Activated CD4-positive, alpha-beta T cell treated with anti-CD3 and anti-CD28 coated beads, Interleukin-2, amount 50 U/mL, for 1 hour (primary cell): ENCODE results near the gene AHNAK.
"Not testable (repeated sequence)": the region's sequence is repeated elsewhere in the genome, so short reads cannot be mapped to it uniquely, and the experiment has no call there.

ENCODE experiments used
- DNase-seq: peaks from one replicate; pipeline ENCODE4 v3.0.0-alpha.2; 2020

AHNAK gene

GRCh38 chr11:62534779-62535545 lies 11.6 kb downstream of the AHNAK start:
- no peak for DNase-seq

- no peak for DNase-seq
Observed at GRCh38 chr11:62532096-62532495, 14.5 kb downstream of the AHNAK start.

GRCh38 chr11:62516736-62517371 lies 29.8 kb downstream of the AHNAK start:
- no peak for DNase-seq

- no peak for DNase-seq
Observed at GRCh38 chr11:62514151-62514550, 32.5 kb downstream of the AHNAK start.

GRCh38 chr11:62513626-62514025 lies 33.0 kb downstream of the AHNAK start:
- DNase-seq: no peak

GRCh38 chr11:62512961-62513360 lies 33.6 kb downstream of the AHNAK start:
- no peak for DNase-seq

GRCh38 chr11:62508336-62509058 lies 38.1 kb downstream of the AHNAK start:
- DNase-seq: no peak

GRCh38 chr11:62507125-62507422 lies 39.5 kb downstream of the AHNAK start:
- no peak for DNase-seq

- DNase-seq: no peak
Observed at GRCh38 chr11:62506413-62507124, 40.0 kb downstream of the AHNAK start.

- no peak for DNase-seq
Observed at GRCh38 chr11:62505440-62506091, 41.0 kb downstream of the AHNAK start.

GRCh38 chr11:62505059-62505439 lies 41.6 kb downstream of the AHNAK start:
- DNase-seq: no peak

- DNase-seq: no peak
Observed at GRCh38 chr11:62504158-62504973, 42.2 kb downstream of the AHNAK start.

- DNase-seq: no peak
Observed at GRCh38 chr11:62502030-62502730, 44.4 kb downstream of the AHNAK start.

- DNase-seq: no peak
Observed at GRCh38 chr11:62501432-62501891, 45.1 kb downstream of the AHNAK start.

GRCh38 chr11:62500650-62501030 lies 46.0 kb downstream of the AHNAK start:
- no peak for DNase-seq

- no peak for DNase-seq
Observed at GRCh38 chr11:62499944-62500649, 46.5 kb downstream of the AHNAK start.

- DNase-seq: not testable (repeated sequence)
Observed at GRCh38 chr11:62499311-62499943, 47.2 kb downstream of the AHNAK start.

- DNase-seq: no peak
Observed at GRCh38 chr11:62498492-62499286, 47.9 kb downstream of the AHNAK start.

- no peak for DNase-seq
Observed at GRCh38 chr11:62498031-62498430, 48.6 kb downstream of the AHNAK start.
